Jurkat, Clone E6-1 (cell line): ENCODE data around the gene GLI3.

Experiments
- DNase-seq: peaks from one replicate; pipeline ENCODE4 v3.0.0-alpha.2; 2011; ENCODE audit warnings: low read depth, low spot score
- H3K4me3 ChIP-seq: 2 replicates; pipeline ENCODE4 v1.5.1; 2011; ENCODE audit warnings: mild to moderate bottlenecking, low read length, control low read depth, moderate library complexity

Gene GLI3

DNA sequence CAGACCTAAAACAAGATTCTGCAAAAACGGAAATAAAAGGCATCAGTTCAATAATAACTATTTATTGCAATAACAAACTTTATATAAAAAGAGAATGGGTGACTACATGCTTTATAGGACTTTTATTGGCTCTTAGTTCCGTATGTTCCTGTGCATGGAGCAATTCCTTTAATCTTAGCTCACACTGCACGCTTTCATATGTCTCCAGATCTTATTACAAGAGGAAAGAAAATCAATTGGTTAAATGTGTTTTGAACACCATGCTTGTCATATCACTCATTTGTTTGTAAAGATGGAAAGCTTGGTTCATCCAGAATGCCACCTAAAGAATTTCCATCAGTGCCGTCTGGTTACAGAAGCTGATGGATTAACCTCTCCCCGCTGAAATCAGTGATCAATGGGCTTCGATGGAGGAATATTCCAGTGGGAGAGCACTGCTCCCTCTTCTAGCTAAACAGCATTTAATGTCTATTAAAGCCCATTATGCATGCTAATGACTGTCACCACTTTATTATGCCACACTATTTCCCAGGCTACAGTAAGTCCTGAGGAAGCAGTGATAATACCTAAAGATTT lies 210.3 kb downstream of the GLI3 start:
- no peak overlapping the region for H3K4me3 ChIP-seq
- DNase-seq, result no peak

DNA sequence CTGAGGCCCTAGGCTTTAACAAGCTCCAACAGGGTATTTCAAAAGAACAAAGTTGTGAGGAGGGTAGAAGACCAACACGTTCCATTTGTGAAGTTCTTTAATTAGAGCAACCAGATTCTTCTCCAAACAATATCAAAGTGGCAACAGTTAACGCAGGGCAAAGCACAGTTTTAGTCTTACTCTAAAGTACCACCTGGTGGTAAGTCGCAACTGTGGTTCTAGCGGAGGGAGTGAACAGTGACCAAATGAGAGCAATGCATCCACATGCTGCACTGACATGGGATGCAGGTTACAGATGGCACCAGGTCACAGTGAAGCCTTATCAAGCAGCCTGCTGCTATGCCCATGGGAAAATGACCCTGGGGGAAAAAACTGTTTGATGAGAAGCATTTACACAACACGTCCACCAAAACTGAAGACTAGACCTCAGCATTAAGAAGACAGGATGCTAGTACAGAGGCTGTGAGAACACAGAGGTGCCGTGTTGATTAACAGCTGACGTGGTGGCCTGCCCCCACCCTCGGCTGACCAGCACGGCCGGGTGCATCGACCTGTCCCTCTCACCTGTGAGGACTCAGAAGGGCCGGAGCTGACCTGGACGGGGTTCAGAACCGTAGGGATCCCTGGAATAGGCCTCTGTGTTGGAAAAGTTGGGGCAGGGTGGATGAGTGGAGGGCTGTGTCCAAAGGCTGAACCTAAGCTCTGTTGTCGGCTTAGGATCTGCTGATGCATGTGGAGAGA lies 211.2 kb downstream of the GLI3 start:
- DNase-seq, result no peak
- H3K4me3 ChIP-seq, result no peak overlapping the region

DNA sequence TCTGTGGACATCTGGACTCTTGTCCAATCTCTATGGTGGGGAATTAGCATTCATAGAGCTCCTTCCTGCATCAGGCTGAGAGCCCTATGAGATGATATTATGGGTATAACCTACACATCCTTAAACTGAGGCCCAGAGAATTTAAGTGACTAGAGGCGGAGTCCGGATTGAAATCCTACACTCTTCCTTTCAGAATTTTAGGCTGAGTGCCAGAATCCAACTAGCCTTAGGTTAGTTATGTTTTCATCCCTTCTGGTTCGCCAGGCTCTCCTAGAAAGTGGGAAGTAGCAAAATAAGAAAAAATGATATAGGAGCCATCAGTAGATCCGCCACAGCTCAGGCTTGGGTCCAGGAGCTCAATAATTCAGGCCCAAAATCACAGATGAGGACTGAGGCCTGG lies 212.5 kb downstream of the GLI3 start:
- no peak overlapping the region for H3K4me3 ChIP-seq
- no peak for DNase-seq

DNA sequence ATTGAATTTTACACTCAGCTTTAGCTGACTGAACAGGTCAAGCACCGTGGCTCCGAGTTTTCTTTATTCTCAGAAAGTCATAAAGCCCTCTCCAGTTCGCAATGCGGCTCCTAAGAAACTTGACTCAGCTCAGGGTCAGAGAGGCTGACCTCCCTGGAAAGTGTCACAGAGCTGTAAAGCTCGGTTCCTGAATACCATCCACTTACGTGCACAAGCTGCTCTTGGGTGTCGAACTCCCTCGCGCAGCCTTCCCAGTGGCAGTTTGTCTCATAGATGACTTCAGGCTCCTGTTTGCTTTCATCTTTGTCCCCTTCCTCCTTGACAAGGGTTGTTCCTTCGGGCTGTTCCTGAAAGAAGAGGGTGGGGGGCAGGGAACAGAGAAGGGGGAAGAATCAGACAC lies 213.7 kb downstream of the GLI3 start:
- no peak overlapping the region for H3K4me3 ChIP-seq
- no peak for DNase-seq

DNA sequence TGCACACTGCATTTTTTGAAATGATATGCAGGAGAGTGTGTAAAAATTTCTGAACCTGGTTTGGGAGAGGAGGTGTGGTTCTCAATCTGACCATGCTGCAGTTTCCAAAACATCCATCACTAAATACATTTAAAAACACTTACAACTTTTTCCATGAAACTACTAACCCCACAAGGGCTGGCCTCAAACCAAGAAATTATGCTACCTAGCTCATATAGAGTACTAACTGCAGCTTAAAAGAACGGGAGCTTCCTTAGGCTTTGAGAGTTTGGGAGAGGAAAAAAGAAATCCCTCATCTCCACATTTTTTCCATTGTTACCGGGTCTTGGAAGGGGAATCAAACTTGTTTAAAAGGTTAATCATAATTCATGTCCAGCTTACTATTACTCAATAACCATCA lies 214.2 kb downstream of the GLI3 start:
- no peak for DNase-seq

DNA sequence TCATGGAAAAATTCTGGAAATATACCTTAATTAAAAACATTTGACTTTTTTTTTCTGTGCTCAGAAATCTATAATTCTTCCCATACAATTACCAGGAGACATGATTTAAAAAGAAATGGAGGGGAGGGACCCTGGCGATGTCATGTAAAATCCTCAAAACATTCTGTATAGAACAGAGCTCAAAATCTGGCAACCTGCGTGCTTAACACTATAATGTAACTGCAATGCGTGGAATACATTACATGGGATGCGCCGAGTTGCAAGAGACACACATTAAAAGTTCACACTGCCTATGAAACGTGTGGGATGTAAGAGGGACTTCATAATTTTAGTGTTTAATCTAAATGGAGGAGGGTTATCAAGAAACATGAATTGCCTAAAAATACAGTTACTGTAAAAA lies 215.0 kb downstream of the GLI3 start:
- no peak overlapping the region for H3K4me3 ChIP-seq
- DNase-seq, result no peak

More for the DNA sequence above, 214.2 kb downstream of the GLI3 start:
- H3K4me3 ChIP-seq, result no peak overlapping the region

DNA sequence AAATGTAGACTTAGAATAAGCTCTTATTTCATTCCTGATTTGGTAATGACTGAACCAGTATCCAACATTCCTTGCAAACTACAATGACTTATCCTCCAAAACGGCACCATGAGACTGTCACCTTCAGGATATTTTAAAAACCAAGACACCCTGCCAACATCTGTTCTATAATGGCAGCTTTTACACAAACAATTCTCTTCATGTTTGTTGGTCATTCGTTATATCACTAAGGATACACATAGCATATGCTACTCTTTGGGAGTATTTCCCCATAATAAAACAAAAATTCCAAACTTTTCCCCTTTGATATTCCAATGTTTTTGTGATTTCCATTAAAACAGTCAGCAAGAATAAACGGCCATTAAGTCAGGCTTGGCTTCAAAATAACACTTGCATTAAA lies 215.4 kb downstream of the GLI3 start:
- DNase-seq, result no peak
- no peak overlapping the region for H3K4me3 ChIP-seq

DNA sequence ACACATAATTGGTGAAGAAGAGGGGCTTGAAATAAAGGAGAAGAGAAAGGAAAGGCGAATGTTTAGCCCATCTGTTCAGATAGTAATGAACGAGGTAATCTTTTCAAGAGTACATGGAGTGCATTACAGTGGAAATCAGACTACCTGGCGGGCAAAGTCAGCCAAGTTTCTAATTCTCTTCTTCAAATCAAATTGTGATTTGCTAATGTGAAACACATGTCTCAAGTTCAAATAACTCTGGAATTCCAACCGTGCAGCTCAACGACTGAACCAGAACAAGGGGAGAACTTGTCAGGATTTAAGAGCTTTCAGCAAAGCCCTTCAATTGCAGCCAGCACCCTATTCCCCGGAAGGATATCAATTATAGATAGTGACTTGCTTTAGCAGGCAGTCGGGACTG lies 216.9 kb downstream of the GLI3 start:
- no peak for DNase-seq
- H3K4me3 ChIP-seq, result no peak overlapping the region

DNA sequence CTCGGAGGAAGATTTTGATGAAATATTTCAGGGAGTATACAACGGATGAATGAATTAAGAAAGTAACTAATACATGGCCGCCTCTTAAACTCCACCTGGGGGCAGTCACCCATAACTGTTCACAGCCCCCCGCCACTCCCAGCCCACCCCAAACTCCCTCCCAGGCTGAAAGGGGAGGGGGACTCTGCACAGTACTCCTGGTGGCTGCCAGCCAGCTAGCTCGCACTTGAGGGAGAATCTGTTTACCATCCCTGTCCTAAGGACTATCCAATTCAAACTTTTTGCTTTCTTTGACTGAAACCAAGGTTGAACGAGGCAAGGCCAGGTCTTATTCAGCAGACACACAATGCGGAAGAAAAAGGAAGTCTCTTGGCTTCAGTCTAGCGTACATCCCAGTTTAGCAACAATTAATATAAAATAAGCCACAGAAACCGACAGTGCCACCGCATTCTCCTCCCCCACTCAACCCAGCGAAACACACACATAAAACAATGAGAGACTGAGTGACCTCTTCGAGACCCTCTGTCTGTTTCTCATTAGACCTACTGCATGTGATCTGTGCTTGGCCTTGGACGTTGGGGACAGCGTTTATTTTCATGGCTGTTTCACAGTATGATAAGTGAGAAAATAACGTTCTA lies 219.5 kb downstream of the GLI3 start:
- no peak for DNase-seq
- H3K4me3 ChIP-seq, result no peak overlapping the region

DNA sequence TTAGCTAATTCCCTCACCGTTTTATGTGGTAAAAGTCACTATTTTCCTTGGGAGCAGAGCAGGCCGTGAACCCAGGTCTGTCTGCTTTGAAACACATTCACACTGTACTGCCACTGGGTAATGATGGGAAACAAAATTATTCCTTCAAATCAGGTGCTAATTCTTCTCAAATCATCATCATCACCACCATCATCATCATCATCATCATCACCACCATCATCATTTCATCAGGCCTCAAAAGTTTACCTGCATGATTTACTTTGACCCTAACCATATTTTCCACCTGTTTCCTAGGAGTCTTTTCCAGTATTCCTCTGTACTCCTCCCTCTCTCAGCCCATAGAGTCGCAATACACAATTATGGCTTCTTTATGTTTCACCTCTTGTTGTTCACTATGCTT lies 220.5 kb downstream of the GLI3 start:
- DNase-seq, result no peak
- H3K4me3 ChIP-seq, result no peak overlapping the region

DNA sequence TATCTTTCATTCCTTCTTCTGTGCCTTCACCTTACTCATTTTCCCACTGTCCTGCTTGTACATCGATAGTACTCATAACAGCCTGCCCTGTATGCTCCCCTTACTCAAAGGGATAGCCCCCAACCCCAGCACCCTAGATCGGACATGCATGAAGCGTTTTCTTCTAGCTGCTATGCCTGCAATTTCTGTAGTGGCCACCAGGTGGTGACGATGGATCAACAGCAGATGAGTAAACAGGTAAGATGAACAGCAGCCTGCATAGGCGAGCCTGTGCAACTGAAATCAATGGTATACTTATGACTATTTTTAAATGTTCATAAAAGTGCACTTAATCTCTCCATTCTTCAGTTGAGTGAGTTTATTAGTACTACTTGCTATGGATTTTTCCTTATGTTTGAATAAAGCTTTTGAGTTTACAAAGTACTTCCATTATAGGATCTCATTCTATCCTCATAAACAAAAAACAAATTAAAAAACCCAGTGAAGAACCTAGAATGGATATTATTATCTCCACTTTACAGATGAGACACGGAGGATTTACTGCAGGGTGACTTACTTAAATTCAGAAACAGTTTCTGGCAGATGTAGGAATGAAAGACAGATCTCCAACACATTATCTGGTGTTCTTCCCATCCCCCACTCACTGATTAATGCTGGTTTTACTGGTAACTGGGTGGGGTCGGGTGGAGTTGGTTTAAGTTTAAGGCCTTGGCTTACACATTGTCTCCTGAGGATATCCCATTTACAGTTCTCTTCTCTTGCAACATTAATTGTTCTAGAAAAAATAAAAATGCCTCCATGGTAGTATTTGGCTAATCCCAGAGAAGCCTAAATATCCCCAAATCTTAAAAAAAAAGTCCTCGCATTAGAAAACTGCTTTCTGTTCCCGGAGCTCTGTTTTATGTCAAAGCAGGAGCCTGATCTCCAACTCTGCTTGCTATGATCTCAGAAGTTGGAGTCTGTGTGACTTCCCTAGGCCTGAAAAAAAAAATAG lies 222.1 kb downstream of the GLI3 start:
- DNase-seq, result peak; percentile 20
- no peak overlapping the region for H3K4me3 ChIP-seq

DNA sequence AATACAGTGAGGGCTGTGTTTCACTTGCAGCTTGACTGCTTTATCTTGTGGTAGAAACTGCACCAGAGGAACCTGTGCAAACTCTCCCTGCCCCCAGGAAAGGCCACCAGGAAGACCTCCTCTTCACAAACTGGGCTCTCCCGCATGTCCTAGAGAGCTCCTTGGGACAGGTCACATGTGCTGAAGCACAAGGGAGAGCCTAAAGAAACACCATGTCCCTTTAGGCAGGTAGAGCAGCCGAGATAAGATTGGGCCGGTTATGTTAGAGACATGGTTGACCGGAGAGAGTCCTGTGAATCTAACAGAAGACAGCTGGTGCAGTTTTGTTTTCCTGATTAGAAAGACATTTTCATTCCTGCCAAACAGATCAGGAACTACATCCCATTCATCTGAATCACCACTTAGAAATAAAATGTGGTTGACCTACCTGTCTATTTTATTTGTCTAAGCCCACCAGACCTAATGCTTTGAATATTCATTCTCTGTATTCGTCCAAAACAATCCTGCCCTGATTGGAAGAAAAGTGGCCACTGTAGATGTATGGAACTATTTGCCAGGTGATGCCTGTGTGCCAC lies 224.1 kb downstream of the GLI3 start:
- H3K4me3 ChIP-seq, result no peak overlapping the region
- DNase-seq, result no peak

DNA sequence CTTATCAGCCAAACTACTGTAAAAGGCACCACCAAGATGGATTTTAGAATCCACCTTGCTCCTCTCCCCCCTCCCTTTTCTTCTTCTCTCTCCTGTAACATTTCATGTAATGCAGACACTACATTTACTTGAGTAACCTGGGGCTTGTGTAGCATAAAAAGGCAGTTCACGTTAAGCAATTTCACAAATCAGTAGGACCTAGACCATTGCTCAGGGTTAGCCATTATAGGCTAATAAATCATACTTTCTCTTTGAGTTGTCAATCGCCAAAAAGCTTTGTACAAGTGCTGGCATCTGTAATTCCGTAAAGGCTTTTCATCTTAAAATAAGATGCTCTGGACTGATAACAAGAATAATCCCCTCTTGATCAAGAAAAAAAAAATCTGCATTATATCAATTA lies 224.7 kb downstream of the GLI3 start:
- DNase-seq, result no peak
- H3K4me3 ChIP-seq, result no peak overlapping the region

DNA sequence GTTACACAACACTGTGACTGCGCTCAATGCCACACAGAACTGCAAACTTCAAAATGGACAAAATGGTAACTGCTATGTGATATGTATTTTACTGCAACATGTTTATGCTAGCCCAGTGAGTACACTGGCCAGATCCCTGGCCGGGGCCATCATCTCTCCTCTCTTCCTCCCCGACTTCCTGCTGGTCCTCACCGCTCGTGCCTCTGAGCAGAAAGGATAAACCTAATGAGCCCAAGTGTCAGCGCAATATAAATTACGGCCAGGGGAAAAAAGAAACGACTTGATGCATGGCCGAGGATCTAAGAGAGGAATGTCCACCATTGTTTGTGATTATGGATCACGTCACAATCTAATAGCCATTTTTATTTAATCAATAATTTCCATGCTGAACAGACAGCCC lies 225.2 kb downstream of the GLI3 start:
- no peak for DNase-seq

DNA sequence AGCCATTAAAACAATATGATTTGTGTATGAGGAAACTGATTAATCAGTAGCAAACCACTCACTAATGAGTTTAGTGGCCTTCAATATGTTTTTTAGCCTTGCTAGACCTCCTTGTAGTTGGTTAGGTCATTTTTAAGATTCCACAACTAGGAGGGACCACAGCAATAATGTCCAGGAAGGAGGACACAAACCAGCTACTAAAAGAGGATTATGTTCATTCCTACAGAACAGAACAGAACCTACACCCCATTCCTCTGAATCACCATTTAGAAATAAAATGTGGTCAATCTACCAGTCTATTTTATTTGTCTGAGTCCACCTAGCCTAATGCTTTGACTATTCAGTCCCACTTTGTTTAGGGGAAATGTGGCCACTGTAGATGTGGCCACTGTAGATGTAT lies 226.3 kb downstream of the GLI3 start:
- no peak for DNase-seq
- no peak overlapping the region for H3K4me3 ChIP-seq

More for the DNA sequence above, 225.2 kb downstream of the GLI3 start:
- H3K4me3 ChIP-seq, result no peak overlapping the region

DNA sequence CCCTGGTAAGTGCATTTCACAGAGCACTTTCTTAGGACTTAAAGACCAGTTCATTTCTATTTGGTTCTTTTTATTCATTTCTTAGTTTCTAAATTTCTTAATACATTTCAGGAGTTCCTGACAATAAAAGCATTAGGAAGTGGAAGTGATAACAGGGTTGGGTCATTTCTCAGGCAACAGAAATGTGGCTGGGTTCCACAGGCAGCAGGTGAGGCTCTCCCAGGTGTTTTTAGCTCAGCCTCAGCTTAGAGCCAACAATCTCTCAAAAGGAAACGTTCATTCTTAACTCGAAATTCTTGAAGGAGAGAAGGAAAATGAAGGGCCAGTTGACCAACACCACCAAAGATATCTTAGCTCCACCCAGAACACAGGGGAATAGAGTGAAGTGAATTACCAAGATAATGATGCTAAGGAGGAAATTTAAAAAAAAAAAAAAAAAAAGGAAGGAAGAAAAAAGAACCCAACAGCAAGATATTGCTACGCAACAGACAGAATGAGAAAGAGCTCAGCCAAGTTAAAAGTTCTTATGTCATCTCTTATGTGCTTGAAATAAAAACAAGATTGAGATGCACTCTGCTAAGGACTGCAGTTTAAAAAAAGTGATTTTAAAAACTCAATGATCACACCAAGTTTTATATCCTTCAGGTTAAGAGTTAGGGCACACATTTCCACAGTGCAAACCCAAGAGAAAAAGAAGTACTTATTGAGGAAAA lies 230.1 kb downstream of the GLI3 start:
- no peak for DNase-seq

DNA sequence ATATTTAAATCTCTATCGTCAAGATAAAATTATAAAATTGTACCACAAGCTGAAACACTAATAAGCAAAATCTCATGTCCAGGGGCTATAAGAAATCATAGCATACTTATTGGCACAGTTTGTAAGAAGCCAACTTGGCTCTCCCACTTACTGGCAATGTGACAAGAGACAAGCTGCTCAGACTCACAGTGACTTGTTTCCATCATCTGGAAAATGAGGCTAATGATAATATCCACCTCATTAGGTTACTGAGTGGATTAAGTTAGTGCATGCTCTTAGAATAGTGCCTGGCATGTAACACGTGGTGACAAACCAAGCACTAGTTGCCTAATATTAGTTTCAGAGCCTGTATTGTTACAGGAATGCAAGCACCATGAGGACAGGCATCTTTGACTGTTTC lies 234.4 kb downstream of the GLI3 start:
- no peak for DNase-seq
- no peak overlapping the region for H3K4me3 ChIP-seq

More for the DNA sequence above, 230.1 kb downstream of the GLI3 start:
- no peak overlapping the region for H3K4me3 ChIP-seq

DNA sequence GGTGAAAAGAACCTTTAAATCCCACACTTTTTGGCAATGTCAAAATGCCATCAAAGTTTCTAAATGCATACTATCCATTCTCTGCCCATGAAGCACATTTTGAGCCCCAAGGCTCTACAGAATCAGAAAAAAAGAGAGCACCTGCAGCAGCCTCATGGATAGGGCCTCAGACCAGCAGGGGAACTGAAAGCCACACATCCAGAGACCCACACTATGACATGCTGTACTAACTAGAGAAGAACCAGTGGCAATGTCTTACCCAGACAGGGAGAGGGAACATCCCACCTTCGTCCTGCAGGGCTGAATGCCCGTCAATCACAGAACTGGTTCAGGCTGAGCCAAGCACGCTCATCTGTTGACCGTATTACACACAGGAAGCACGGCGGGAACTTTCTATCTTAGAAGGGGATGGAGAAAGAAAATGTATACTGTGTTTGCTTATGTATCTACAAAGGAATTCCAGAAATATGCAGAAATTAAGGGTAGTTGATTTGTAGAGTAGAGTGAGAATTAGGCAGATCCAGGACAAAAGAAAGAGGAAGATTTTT lies 237.2 kb downstream of the GLI3 start:
- H3K4me3 ChIP-seq, result no peak overlapping the region
- no peak for DNase-seq
